EL (cell line): ENCODE data around the gene PDIA4.
"Not testable (repeated sequence)": the region's sequence is repeated elsewhere in the genome, so short reads cannot be mapped to it uniquely, and the experiment has no call there.

Source experiments
- DNase-seq: peaks from one replicate; pipeline ENCODE4 v3.0.0-alpha.2; 2016

PDIA4 gene

DNA sequence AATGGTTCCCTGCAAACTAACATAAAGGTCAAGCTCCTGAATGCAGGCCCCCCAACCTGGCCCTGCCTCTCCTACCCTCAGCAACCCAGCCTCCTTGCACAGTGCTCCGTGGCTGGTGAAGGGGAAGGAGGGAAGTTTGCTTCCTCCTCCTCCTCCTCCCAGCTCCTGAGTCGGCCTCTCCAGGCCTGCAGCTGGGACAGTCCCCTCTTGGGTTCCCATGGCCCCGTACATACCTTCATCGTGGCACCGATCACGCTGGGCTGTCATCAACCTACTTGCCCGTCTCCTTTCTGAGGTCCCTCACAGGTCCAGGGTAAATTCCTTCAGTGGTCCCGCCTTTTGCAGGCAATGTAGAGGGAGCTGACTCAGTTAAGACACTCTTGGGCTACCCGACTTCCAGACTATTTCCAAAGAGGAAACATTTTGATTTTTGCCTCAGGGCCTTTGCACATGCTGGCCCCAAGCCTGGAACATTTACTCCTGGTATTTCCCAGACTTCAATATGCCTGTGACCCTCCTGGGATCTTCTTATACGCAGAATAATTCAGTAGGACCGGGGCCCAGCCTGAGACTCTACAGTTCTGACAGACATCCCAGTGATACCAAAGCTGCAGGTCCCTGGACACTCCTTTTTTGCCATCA, 26.8 kb downstream of the PDIA4 start:
- no peak for DNase-seq

DNA sequence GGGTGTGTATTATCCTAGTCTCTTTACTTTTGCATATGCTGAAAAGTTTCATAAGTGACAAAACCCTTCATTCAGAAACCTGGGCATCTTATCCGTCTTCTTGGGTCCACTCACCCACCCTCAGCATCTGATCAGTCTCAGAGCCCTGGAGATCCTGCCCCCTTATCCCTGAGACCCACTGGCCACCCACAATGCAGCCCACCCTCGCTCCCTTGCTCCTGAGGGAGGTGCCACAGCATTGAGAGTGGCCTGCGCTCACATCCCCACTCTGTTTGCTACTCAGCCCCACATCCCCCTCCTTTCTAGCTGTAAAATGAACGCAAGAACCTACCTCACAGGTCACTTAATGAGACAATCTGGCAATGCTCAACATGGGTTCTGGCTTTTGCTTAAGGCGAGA, 27.3 kb downstream of the PDIA4 start:
- DNase-seq = no peak

DNA sequence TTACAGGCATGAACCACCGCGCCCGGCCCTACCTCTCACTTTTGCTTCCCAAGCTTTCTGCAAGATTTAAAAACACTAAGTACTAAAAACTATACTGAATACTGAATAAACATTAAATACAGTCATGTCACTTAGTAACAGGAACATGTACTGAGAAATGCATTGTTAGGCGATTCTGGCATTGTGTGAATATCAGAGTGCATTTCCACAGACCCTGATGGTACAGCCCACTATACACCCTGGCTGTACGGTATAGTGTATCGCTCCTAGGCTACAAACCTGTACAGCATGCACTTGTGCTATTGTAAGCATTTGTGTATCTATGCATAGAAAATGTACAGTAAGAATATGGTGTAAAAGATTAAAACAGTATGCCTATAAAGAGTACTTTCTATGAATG, 29.1 kb downstream of the PDIA4 start:
- DNase-seq = no peak

DNA sequence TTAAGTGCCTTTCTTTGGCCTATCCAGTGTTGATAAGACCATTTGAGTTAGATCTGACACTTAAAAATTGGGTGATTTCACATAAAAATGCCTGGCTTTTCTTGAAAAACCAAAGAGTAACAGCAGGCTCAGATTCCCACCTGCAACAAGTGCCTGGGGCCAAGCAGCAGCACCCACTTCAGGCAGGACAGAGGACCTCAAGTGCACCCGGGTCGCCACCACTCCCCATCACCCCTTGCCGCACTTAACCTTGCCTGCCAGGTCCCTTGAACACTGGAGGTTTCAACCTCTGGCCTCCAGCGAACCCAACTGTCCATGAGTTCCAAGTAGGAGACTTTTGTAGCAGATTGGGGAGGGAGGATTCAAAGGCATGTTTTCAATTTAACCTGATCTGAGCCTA, 30.8 kb downstream of the PDIA4 start:
- no peak for DNase-seq

DNA sequence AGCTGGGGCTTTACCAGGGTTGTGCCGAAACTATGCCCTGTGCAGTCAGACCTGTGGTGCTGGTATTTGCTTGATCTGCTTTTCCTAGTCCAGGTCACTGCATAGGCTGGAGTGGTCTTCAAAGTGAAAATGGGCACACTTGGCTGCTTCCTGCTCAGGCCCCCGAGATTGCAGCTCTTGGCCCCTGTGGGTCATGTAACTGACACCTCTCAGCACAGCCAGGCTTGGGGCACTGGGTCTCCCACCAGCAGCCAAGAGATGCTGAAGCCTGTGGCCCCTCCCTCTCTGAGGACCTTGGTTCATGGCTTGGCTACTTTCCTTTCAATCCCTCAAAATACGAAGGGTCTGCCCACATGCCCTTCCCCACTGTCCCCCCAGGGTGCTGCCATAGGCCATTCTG, 33.7 kb downstream of the PDIA4 start:
- DNase-seq = no peak

DNA sequence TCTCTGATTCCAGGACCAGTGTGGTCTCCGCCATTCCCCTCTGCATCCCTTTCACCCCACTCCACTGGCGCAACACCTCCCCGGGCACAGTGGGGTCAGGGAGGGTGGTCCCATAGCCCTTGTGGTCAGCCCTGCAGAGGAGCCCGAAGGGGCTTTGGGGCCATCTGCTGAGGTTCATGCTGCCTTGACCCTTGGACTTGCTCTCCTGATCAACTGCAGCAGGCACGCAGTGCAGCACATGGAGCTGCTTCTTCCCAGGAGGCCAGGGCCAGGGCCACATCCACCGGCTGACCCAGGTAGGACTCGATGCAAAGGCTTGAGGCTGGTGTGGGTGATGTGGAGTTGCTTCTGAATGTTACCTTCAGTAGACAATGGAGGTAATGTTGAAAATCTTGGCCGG, 35.1 kb downstream of the PDIA4 start:
- DNase-seq = no peak

DNA sequence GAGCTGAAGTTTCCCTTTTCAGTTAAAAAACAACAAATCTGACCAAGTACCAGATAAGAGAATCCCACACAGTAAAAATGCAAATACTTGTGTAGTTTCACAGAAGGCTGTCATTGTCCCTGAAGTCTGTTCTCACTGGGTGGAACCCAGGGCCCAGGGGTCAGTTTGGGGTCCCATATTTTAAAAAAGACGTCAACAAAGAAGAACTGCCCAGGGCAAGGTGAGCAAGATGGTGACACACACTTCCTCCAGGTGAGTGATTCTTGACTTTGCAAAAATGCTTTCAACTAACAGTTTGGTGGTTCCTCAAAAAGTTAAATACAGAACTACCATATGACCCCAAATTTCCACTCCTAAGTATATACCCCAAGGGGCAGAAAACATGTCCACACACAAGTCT, 36.8 kb downstream of the PDIA4 start:
- DNase-seq = no peak

DNA sequence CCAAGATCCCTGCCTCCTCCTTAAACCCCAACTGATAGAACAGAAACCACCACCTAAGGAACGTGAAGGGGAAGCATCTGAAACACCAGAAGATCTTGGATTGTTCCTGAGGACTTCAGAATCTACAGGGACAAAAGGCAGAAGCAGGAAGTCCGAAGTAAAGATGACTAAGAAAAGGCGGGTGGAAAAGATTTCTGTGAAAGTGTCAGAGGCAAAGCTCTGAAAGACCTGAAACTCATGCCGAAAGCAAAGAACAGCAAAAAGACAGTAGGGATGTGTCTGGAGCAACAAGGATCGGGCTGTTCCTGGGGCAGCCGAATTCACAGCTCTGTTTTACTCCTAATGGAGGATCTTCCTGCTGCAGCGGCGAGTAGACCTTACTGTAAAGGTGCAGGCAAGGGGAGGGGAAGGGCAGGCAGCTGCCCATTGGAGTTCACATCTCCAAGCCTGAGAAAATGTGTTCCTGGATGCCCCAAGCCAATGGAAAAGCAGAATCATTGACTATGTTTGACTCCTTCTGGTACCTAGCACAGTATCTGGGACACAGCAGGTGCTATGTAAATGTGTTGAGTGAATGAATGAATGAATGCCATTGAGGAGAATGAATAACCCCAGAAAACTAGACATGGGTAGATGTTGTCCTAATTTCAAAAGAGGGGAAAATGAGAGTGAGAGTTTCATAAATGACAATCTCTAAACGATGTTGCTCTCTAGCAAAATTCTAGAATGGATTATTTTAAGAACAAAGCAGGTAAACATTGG, 40.4 kb downstream of the PDIA4 start:
- DNase-seq = no peak

DNA sequence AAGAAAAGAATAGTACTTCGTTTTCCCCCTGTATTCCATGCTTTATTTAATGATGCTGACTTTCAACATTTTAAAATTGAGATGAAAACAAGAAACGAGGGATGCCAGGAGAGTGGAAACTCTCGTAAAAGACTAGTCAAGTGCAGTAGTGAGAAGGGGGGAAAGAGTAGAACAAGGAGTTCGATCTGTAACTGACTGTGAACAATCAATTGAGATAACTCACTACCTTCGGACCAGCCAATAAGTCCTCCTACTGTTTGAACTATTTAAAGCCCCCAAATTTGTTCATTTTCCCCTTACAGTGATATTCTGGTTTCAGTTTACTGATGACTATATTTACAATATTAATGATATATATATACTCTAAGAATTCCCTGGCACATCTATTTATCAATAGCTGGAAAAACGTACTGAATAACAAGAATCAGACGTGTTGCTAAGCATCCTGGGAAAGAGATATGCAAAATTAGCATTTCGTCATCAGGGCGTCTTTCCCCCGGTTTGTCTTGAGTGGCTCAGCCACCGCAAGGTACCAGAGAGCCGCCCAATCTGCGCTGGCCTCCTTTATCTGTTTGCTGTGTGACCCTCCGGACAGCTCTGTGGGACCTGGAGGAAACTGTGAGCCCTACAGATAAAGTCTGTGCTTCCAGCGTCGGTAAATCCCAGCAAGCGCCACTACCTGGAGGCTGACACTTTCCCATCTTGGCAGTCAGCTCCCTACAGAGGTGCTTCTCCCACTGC, 41.1 kb downstream of the PDIA4 start:
- peak; percentile 90 for DNase-seq

DNA sequence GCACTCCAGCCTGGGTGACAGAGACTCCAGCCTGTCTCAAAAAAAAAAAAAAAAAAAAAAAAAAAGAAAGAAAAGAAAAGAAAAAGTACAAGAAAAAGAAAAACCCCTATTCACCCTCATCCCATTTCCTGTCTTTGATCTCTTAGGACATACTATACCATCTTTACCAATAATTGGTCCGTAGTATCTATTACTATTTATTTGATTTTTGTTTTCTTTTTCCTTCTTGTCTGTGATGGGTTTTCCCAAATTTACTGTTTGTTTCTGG, 41.6 kb downstream of the PDIA4 start:
- no peak for DNase-seq

DNA sequence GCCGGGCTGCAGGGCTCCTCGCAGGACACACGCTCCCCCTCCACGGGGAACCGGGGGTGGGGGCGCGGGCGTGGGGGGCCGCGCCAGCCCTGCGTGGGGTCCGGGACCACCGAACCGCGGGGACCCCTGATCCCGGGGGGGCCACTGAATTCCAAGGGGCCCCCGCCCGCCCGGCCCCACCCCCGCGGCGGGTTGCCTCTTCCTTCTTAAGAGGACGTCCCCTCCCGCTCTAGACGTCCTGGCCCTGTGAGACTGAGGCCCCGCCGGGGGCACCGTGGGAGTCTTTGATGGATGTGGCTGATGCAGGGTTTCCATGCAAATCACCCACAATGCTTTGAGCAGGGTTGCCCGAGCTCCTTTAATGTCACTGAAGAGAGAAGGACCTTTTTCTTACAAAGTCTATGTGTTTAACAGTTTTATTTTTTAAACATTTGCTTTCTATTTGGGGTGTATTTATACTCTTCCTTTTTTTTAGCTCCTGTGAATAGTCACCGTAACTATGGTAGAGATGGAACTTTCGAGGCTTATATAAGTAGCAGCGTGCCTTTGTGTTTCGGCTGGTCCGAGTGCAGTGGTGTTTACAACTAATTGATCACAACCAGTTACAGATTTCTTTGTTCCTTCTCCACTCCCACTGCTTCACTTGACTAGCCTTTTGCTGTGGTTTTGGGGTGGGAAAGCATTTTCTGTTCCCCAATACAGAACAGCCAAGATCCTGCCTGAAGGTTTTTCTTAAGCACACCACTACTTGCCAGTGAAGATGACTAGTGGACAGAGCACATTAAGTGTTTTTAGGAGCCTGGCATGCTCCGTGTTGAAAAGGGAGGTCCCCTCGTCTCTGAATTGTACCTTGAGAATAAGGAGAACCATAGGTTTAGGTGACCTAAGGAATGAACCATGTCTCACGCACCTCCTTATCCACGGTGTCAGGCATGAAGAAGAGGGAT, 44.8 kb downstream of the PDIA4 start:
- peak; percentile 86 for DNase-seq

DNA sequence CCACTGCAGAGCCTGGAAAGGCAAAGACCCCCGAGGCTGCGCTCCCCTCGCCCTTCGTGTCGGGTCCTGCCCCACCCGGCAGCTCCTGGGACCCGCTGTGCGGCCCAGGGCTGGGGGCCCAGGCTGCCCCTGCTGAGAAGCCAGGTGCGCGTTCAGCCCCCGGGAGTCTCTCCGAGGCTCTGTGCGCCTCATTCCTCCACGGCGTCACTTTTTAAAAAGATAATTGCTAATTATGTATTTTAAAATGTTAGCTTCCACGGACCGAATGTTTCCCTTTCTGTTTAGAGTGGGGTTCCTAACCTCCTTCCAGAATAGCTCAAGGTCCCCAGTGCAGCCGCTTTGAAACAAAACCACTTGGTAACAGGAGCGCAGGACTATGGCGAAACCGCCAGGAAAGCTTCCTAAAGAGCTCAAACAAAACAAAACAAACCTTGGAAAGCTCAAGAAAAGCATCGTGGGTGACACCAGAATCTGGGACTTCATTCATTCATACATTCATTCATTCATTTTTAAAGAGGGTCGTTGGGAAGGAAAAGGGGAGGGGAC, 45.6 kb downstream of the PDIA4 start:
- peak; percentile 40 for DNase-seq

DNA sequence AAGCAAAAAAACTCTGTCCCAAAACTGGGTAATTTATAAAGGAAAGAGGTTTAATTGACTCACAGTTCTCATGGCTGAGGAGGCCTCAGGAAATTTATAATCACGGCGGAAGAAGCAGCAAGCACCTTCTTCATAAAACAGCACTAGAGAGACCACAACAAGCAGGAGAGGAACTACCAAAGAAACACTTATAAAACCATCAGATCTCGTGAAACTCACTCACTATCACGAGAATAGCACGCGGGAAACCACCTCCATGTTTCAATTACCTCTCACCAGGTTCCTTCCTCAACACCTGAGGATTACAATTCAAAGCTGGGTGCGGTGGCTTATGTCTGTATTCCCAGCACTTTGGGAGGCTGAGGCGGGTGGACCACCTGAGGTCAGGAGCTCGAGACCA, 48.5 kb downstream of the PDIA4 start:
- DNase-seq = no peak

DNA sequence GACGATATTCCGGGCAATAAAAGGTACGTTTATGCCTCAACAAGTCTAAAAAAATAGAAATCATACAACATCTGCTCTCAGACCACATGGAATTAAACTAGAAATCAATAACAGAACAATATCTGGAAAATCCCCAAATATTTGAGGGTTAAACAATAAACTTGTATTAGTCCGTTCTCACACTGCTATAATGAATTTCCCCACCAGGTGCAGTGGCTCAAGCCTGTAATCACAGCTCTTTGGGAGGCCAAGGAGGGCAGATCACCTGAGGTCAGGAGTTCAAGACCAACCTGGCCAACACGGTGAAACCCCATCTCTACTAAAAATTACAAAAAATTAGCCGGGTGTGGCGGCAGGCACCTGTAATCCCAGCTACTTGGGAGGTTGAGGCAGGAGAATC, 49.2 kb downstream of the PDIA4 start:
- DNase-seq = not testable (repeated sequence)

DNA sequence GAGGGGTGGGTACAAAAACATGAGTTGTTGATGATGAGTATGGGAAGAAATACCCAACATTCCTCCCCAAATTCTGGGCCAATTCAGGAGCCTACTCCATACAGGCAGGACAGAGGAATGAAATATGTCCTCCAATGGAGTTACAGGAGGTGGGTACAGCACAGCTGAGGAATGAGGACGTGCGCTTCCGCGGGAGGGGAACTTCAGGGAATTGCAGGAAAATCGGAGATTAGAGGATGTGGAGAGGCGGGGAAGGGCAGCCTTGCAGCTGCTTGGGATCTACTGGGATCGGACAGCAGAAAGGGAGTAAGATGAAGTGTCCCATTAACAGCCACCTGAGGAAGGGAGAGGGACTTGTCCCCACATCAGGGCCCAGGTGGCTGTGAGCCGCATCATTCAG, 50.2 kb downstream of the PDIA4 start:
- no peak for DNase-seq

DNA sequence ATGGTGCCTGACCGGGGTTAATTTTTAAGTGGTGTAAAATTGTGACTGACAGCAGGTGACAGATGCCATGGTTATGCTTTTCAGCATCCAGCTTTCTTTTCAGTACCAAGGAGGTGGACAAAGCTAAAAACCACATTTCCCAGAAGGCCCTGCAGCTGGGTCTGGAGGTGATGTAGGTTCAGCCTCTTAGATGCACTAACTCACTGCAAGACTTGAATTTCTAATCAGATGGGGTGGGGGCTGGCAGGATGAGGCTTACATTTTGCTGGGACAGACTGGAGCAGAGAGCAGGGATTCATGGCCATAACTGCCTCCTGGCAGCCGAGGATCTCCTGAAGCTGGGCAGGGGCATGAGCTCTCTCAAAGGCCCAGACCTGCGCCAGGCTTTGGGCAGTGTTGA, 52.4 kb downstream of the PDIA4 start:
- no peak for DNase-seq

DNA sequence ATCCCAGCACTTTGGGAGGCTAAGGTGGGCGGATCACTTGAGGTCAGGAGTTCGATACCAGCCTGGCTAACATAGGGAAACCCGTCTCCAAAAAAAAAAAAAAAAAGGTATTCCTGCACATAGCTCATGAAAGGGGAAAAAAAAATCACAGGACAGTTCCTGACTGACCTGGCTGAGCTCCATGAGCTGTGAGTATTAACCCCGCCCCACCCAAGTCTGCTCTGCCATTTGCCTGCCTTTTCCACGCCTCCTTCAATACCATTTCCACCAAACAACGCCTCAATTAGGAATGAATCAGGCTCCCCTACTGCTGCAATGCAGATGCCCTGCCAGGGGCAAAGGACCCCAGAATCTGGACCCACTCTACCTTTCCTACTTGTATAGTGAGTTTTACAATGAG, 55.0 kb downstream of the PDIA4 start:
- DNase-seq = no peak

DNA sequence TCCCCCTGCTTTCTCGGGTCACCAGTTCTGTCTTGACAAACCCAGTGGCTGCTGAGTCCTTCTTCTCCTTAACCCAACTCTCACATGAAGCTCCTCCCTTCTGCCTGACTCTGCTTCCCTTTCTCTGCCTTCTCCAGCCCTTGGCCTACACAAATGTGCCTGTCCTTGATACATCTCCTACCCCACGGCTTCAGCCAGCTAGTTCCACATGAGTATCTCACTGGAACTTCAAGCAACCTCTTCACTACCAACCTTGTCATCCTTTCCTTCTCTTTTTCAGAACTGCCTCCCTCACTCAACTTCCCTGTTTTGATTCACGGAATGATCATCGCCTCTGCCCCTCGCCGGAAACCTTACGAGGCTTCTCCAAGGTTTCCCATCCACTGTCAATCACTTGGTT, 55.9 kb downstream of the PDIA4 start:
- DNase-seq = no peak

DNA sequence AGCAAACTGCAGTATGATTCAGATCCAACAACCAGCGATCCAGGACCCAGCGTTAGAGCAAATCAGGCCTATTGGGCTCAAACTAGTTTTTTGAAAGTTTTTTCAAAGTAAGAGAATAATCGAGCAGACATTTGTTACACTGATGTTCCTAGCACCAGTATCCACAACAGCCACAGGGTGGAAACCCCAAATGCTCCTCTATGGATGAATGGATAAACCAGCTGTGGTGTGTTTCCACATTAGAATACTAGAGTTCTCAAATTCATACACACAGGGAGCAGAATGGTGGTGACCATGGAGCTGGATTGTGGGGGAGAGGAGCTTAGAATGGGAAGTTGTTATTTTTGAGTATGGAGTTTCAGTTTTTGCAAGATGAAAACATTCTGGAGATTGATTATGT, 60.7 kb downstream of the PDIA4 start:
- DNase-seq = no peak

DNA sequence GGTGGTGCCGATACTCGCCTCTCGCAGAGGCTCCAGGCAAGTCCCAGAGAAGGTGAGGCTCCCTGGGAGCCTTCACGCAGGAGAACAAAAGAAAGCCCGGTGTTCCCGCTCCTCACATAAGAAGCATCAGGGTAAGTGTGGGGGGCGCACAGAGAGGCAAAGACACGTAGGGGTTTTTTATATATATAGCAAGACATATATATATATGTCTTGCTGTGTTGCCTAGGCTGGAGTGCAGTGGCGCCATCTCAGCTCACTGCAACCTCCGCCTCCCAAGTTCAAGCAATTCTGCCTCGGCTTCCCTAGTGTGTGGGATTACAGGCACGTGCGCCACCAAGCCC, 61.3 kb downstream of the PDIA4 start:
- DNase-seq = no peak

DNA sequence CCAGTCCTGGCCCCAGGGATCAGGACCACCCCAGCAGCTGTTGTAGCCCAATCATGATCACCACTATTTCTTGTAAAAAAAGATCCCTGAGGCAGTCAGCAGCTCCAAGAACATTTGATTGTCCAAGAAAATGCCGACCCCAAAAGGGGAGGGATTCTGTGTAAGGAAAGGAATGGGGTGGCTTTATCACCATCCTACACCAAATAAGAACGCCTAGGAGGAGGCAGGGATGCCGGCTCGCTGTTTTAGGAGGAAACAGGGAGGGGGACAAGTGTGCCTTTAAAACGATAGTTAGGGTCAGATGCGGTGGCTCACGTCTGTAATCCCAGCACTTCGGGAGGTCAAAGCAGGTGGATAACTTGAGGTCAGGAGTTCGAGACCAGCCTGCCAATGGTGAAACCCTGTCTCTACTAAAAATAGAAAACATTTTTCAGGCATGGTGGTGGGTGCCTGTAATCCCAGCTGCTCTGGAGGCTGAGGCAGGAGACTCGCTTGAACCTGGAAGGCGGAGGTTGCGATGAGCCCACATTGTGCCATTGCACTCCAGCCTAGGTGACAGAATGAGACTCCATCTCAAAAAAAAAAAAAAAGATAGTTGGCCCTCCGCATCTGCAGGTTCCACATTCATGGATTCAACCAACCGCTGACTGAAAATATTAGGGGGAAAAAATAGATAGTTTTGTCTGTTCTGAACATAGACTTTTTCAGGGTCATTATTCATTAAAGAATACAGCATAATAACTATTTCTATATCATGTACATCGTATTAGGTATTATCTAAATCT, 63.6 kb downstream of the PDIA4 start:
- no peak for DNase-seq
